Mesothelial cell of epicardium (in vitro differentiated cells): Measurements from ENCODE around the gene MARS1. TPM values are rescaled to one million over a fixed set of nuclear protein-coding genes. Genes with fewer than 3 reads are reported as not detected.

Experiments used
- DNase-seq, 2 experiments: peaks; one replicate each; pipeline ENCODE4 v3.0.0; 2021; ENCODE audit warnings: low spot score in 2 of 2; ENCODE audit not compliant: unreplicated experiment in 2 of 2
- H3K27ac Mint-ChIP-seq: 2 replicates; pipeline ENCODE4 v1.8.0; 2021; ENCODE audit warnings: mixed read lengths
- H3K27me3 Mint-ChIP-seq: 2 replicates; pipeline ENCODE4 v1.8.0; 2021; ENCODE audit warnings: low read depth, mixed read lengths
- H3K36me3 Mint-ChIP-seq: 2 replicates; pipeline ENCODE4 v1.8.0; 2021; ENCODE audit warnings: mixed read lengths
- H3K4me1 Mint-ChIP-seq: 2 replicates; pipeline ENCODE4 v1.8.0; 2021; ENCODE audit warnings: mixed read lengths
- H3K4me3 Mint-ChIP-seq: 2 replicates; pipeline ENCODE4 v1.8.0; 2021; ENCODE audit warnings: mild to moderate bottlenecking, moderate library complexity, mixed read lengths
- H3K9me3 Mint-ChIP-seq: 2 replicates; pipeline ENCODE4 v1.8.0; 2021; ENCODE audit warnings: mixed read lengths
- CTCF ChIP-seq: fragments of 200-600 bp; sonication (generic); IDR thresholded peaks from one replicate; pipeline ENCODE4 v1.5.0; 2021; ENCODE audit warnings: antibody characterized with exemption; ENCODE audit not compliant: unreplicated experiment
- total RNA-seq: library from RNA; stranded (reverse); gene quantifications from 3 replicates; pipeline ENCODE4 v1.2.1, GENCODE V29; 2021

Gene MARS1
- total RNA-seq, 1 donor from 2014 or later, result 177 TPM

- Mint-ChIP-seq H3K27me3 (peaks cover 19% of the 10 kb centered on the region), H3K4me1 (peaks cover 23% of the 10 kb centered on the region), H3K36me3 (no peaks in the 10 kb centered on the region), H3K4me3 (peak overlapping the region; percentile 20), H3K9me3 (no peaks in the 10 kb centered on the region), H3K27ac (no peak overlapping the region)
- no peak for DNase-seq
- TF ChIP-seq CTCF, result no peak
These were observed 32.3 kb upstream of the MARS1 start for GRCh38 chr12:57455374-57456144.

GRCh38 chr12:57456145-57456700 lies 31.6 kb upstream of the MARS1 start:
- peaks cover 24% of the 10 kb centered on the region for H3K4me1 Mint-ChIP-seq
- no peak overlapping the region for H3K27ac Mint-ChIP-seq
- no peaks in the 10 kb centered on the region for H3K36me3 Mint-ChIP-seq
- H3K27me3 Mint-ChIP-seq, result peaks cover 23% of the 10 kb centered on the region
- H3K4me3 Mint-ChIP-seq, result peak overlapping the region; percentile 20
- no peaks in the 10 kb centered on the region for H3K9me3 Mint-ChIP-seq
- DNase-seq, result no peak
- peak; percentile 36 for TF ChIP-seq CTCF

GRCh38 chr12:57456737-57457490 lies 31.0 kb upstream of the MARS1 start:
- no peaks in the 10 kb centered on the region for H3K36me3 Mint-ChIP-seq
- no peaks in the 10 kb centered on the region for H3K9me3 Mint-ChIP-seq
- DNase-seq, result no peak
- H3K4me3 Mint-ChIP-seq, result no peak overlapping the region
- no peak for TF ChIP-seq CTCF
- peaks cover 28% of the 10 kb centered on the region for H3K4me1 Mint-ChIP-seq
- H3K27me3 Mint-ChIP-seq, result peaks cover 28% of the 10 kb centered on the region
- no peak overlapping the region for H3K27ac Mint-ChIP-seq

GRCh38 chr12:57458665-57459054 lies 29.2 kb upstream of the MARS1 start:
- no peak for TF ChIP-seq CTCF
- H3K9me3 Mint-ChIP-seq, result no peaks in the 10 kb centered on the region
- no peaks in the 10 kb centered on the region for H3K36me3 Mint-ChIP-seq
- peak overlapping the region; percentile 93 for H3K27ac Mint-ChIP-seq
- peaks cover 29% of the 10 kb centered on the region for H3K4me1 Mint-ChIP-seq
- H3K4me3 Mint-ChIP-seq, result peak overlapping the region; percentile 91
- H3K27me3 Mint-ChIP-seq, result peaks cover 41% of the 10 kb centered on the region
- DNase-seq, result no peak

- no peaks in the 10 kb centered on the region for H3K36me3 Mint-ChIP-seq
- peak; percentile 82 to 96 for DNase-seq
- peaks cover 47% of the 10 kb centered on the region for H3K27me3 Mint-ChIP-seq
These were observed 28.7 kb upstream of the MARS1 start for GRCh38 chr12:57459055-57459749.

More at GRCh38 chr12:57459055-57459749, 28.7 kb upstream of the MARS1 start:
- Mint-ChIP-seq H3K4me1 (peaks cover 29% of the 10 kb centered on the region), H3K4me3 (peak overlapping the region; percentile 91), H3K9me3 (no peaks in the 10 kb centered on the region), H3K27ac (peak overlapping the region; percentile 93)
- TF ChIP-seq CTCF, result peak; percentile 92
